A549 (cell line): Measurements from ENCODE around the gene GIMAP8. TPM values are rescaled to one million over a fixed set of nuclear protein-coding genes. Genes with fewer than 3 reads are reported as not detected.
A peak's percentile ranks its signal among the peaks of the same experiment; 100 is the strongest.
"Not testable (repeated sequence)": the region's sequence is repeated elsewhere in the genome, so short reads cannot be mapped to it uniquely, and the experiment has no call there.

Experiments
- ATAC-seq, 2 experiments: fragments of 200-7000 bp in 1 of 2; fragments of >200 bp in 1 of 2; cut with Nextera tagmentation in 1 of 2; cut with Tn5 transposase in 1 of 2; 3 replicates each; pipeline versions ENCODE4 v1.8.0 to v1.9.1; 2018 to 2020; ENCODE audit warnings: mild to moderate bottlenecking in 1 of 2, moderate library complexity in 1 of 2
- CTCF ChIA-PET: fragments of 300-600 bp; sonication (Branson Sonifier 250); formaldehyde crosslinking; extraction: SDS; loops from one replicate; lab custom pipeline; 2021; ENCODE audit warnings: antibody characterized with exemption, inconsistent platforms; lab: Yijun Ruan, JAX
- POLR2A ChIA-PET: fragments of 350-600 bp; formaldehyde crosslinking; extraction: SDS; loops from one replicate; lab custom pipeline; 2021; ENCODE audit warnings: antibody characterized with exemption, inconsistent platforms; lab: Yijun Ruan, JAX
- DNase-seq, 2 experiments: peaks; one replicate each; pipeline versions ENCODE4 v3.0.0 to v3.0.0-alpha.2; 2011 to 2016; ENCODE audit warnings: low read depth in 1 of 2, low spot score in 1 of 2
- FAIRE-seq: peaks from 2 replicates; lab custom pipeline; 2011; peaks lifted over from hg19 to GRCh38; lab: Jason Lieb, UNC
- H3K27ac ChIP-seq, 2 experiments: fragments of >200 bp; sonication (Bioruptor Twin); formaldehyde crosslinking; 3 replicates each; pipeline ENCODE4 v1.5.1; 2016 to 2017
- H3K4me1 ChIP-seq: fragments of >200 bp; sonication (Bioruptor Twin); formaldehyde crosslinking; 3 replicates; pipeline ENCODE4 v1.6.1; 2016
- H3K4me2 ChIP-seq: fragments of >200 bp; sonication (Bioruptor Twin); formaldehyde crosslinking; 3 replicates; pipeline ENCODE4 v1.6.1; 2016
- H3K4me3 ChIP-seq: fragments of >200 bp; sonication (Bioruptor Twin); formaldehyde crosslinking; 3 replicates; pipeline ENCODE4 v1.5.1; 2016
- H3K9me3 ChIP-seq: fragments of >200 bp; sonication (Bioruptor Twin); formaldehyde crosslinking; 3 replicates; pipeline ENCODE4 v1.6.1; 2016
- CHD2 ChIP-seq: fragments of 150-350 bp; IDR thresholded peaks from 2 replicates; pipeline ENCODE4 v1.6.1; 2014; ENCODE audit warnings: low read length; ENCODE audit not compliant: partially characterized antibody
- CHD4 ChIP-seq: fragments of 200-600 bp; sonication (generic); IDR thresholded peaks from 2 replicates; pipeline ENCODE4 v1.6.1; 2016; ENCODE audit warnings: antibody characterized with exemption, mild to moderate bottlenecking, borderline replicate concordance
- FOSL2 ChIP-seq, 2 experiments: fragments of 450-650 bp in 1 of 2; fragments of >200 bp in 1 of 2; sonication (Bioruptor Twin) in 1 of 2; formaldehyde crosslinking; IDR thresholded peaks; 2 replicates each; pipeline versions ENCODE4 v1.5.0 to v1.6.1; 2016 to 2020; ENCODE audit warnings: mild to moderate bottlenecking in 1 of 2, moderate library complexity in 1 of 2
- FOXS1 ChIP-seq: fragments of 250-450 bp; sonication (Bioruptor Pico); IDR thresholded peaks from 2 replicates; pipeline ENCODE4 v1.5.0; 2020; ENCODE audit warnings: mild to moderate bottlenecking, moderate library complexity
- HDAC2 ChIP-seq: fragments of 200-600 bp; sonication (generic); IDR thresholded peaks from 2 replicates; pipeline ENCODE4 v1.6.1; 2016
- HOXA7 ChIP-seq: fragments of 250-450 bp; sonication (Bioruptor Pico); IDR thresholded peaks from 2 replicates; pipeline ENCODE4 v1.5.0; 2020; ENCODE audit warnings: mild to moderate bottlenecking, moderate library complexity
- HOXB13 ChIP-seq: fragments of 250-450 bp; sonication (Bioruptor Pico); IDR thresholded peaks from 2 replicates; pipeline ENCODE4 v1.5.0; 2020; ENCODE audit warnings: low read depth, mild to moderate bottlenecking, moderate library complexity
- KDM5A ChIP-seq: fragments of 200-600 bp; sonication (generic); IDR thresholded peaks from 2 replicates; pipeline ENCODE4 v1.6.1; 2016; ENCODE audit warnings: antibody characterized with exemption, mild to moderate bottlenecking
- MAFK ChIP-seq: fragments of 450-650 bp; IDR thresholded peaks from 2 replicates; pipeline ENCODE4 v1.6.1; 2014; ENCODE audit not compliant: partially characterized antibody
- MYC ChIP-seq: IDR thresholded peaks from 2 replicates; pipeline ENCODE4 v1.6.1; 2012; ENCODE audit warnings: mild to moderate bottlenecking, inconsistent platforms, low read length, improper control_type of control experiment, borderline replicate concordance
- NFE2L2 ChIP-seq: fragments of 150-350 bp; conservative IDR thresholded peaks from 2 replicates; pipeline ENCODE4 v1.6.1; 2014; ENCODE audit warnings: low read length
- NR3C1 ChIP-seq: fragments of >200 bp; sonication (Bioruptor Twin); formaldehyde crosslinking; IDR thresholded peaks from 3 replicates; pipeline ENCODE4 v1.6.1; 2017
- POLR2AphosphoS2 ChIP-seq: conservative IDR thresholded peaks from 2 replicates; pipeline ENCODE4 v1.6.1; 2012; ENCODE audit warnings: low read length, improper control_type of control experiment, inconsistent platforms
- SMC3 ChIP-seq: fragments of >200 bp; sonication (Bioruptor Twin); formaldehyde crosslinking; IDR thresholded peaks from 3 replicates; pipeline ENCODE4 v1.6.1; 2018; ENCODE audit warnings: inconsistent platforms
- ZFP36 ChIP-seq: fragments of 450-650 bp; IDR thresholded peaks from 2 replicates; pipeline ENCODE4 v1.6.1; 2014; ENCODE audit warnings: borderline replicate concordance; ENCODE audit not compliant: partially characterized antibody
- ZNF302 ChIP-seq: fragments of 250-450 bp; sonication (Bioruptor Pico); IDR thresholded peaks from 2 replicates; pipeline ENCODE4 v1.9.0; 2021; ENCODE audit warnings: inconsistent platforms, mild to moderate bottlenecking, moderate library complexity
- WGBS: methylation state at CpG from one replicate; pipeline ENCODE4 v1.1.6; 2017; ENCODE audit errors: missing lambda C conversion rate; 5-methylcytosine and 5-hydroxymethylcytosine counted together
- polyA plus RNA-seq, 4 experiments: library from polyadenylated mRNA; depleted of rRNA in 3 of 4; stranded (reverse); fragments of >200 nt; fragmentation: RNase III in 1 of 4; extraction: RNeasy Plus Mini Kit Qiagen cat#74134 plus additional on column Dnase treatment in 1 of 4; gene quantifications; 2 replicates in 3 of 4; 3 replicates in 1 of 4; pipeline ENCODE4 v1.2.3, GENCODE V29; 2011 to 2017
- TF ChIP-seq, protein P1 (sequence below): fragments of 150-350 bp; IDR thresholded peaks from 2 replicates; pipeline ENCODE4 v1.6.1; 2014; ENCODE audit warnings: low read depth, mild to moderate bottlenecking, low read length
- TF ChIP-seq, protein P2 (sequence below): fragments of >200 bp; sonication (Bioruptor Twin); formaldehyde crosslinking; IDR thresholded peaks from 3 replicates; pipeline ENCODE4 v1.6.1; 2016
- TF ChIP-seq, protein P3 (sequence below): fragments of >200 bp; sonication (Bioruptor Twin); formaldehyde crosslinking; IDR thresholded peaks from 3 replicates; pipeline ENCODE4 v1.5.1; 2016
- TF ChIP-seq, protein P4 (sequence below): fragments of 250-450 bp; sonication (Bioruptor Pico); IDR thresholded peaks from 2 replicates; pipeline ENCODE4 v1.5.0; 2021; ENCODE audit warnings: mild to moderate bottlenecking, moderate library complexity, borderline replicate concordance

GIMAP8 gene
- polyA plus RNA-seq, 2 of the 4 experiments (the other 2 are of a cell fraction), result not detected

DNA sequence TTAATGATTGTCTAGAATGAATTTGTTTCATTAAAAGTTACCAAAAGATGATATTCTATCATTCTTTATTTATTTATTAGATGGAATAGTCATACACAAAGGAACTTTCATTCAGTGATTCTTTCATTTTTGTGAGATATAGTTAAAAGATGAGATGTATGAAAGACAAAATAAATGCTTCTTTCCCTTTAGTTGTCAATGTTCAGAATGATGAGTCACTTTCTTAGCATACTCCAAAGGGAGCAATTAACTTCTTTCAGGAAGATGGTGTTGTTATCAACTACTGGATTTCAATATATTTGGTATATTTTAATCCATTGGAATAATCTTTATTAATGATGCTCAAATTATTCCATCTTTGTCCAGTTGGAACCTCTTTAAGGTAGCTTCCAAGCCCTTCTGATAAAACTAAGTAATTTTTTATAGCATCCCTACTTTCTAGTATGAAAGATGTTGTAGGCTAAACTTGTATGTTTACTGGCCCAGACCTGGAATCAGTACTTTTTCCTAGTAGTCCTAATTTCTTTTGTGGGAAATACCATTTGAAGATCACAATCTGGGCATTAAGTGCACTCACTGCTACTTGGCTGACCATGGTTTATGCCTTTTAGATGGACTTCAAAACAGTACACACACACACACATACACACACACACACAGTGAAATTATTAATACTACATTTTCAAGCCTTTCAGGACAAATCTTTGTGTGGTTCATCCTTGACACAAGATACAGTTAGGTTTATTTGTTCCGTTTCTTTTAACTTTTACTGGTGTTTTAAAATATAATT lies 66.7 kb downstream of the GIMAP8 start:
- CTCF ChIA-PET, result no interaction called here
- ATAC-seq (no peak), DNase-seq (no peak), FAIRE-seq (no peak)
- no peak overlapping the region for H3K27ac ChIP-seq
- no peaks in the 10 kb centered on the region for H3K9me3 ChIP-seq
- WGBS, result 59% methylated on average over 1 of the region's 1 CpG
- TF ChIP-seq FOSL2 (IDR thresholded peaks at IDR 0.05) (no peak), FOSL2 (CRISPR knock-in tag; IDR thresholded peaks at IDR 0.05) (0 out of 2 replicates have a peak, but pooled peaks have one; percentile 25), HOXB13 (CRISPR knock-in tag) (no peak)
- H3K4me3 ChIP-seq, result no peak overlapping the region
- POLR2A ChIA-PET, result interaction anchor here (0.6 kb wide), 1 partner anchor 22 kb away, joined by 3 read pairs; no protein-coding TSS in a partner anchor
- no peak overlapping the region for H3K4me2 ChIP-seq
- H3K4me1 ChIP-seq, result no peaks in the 10 kb centered on the region

DNA sequence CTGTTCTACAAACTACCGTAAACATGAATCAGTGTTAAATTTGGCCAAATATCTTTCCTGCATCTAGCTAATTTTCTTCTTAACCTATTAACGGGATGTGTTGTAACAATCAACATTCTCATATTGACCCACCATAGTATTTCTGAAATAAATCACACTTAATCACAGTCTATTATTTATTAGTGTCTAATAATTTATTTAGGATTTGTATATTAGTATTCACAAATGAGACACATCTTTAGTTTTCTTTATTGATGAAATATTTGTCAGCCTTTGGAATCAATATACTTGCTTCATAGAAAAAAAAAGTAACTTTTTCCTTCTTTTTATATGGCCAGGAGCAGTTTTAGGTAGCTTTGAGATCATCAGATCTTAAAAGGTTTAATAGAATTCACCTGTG lies 68.9 kb downstream of the GIMAP8 start:
- no peaks in the 10 kb centered on the region for H3K4me1 ChIP-seq
- ChIA-PET CTCF (no interaction called here), POLR2A (no interaction called here)
- 72% methylated on average over 2 of the region's 2 CpGs for WGBS
- no peak overlapping the region for H3K4me3 ChIP-seq
- FAIRE-seq (no peak), DNase-seq (no peak), ATAC-seq (no peak)
- H3K9me3 ChIP-seq, result no peaks in the 10 kb centered on the region
- no peak for TF ChIP-seq POLR2AphosphoS2
- TF ChIP-seq NR3C1, result no peak
- no peak for TF ChIP-seq ZFP36
- no peak for TF ChIP-seq NFE2L2
- no peak for TF ChIP-seq FOXS1
- no peak overlapping the region for H3K27ac ChIP-seq
- H3K4me2 ChIP-seq, result no peak overlapping the region

DNA sequence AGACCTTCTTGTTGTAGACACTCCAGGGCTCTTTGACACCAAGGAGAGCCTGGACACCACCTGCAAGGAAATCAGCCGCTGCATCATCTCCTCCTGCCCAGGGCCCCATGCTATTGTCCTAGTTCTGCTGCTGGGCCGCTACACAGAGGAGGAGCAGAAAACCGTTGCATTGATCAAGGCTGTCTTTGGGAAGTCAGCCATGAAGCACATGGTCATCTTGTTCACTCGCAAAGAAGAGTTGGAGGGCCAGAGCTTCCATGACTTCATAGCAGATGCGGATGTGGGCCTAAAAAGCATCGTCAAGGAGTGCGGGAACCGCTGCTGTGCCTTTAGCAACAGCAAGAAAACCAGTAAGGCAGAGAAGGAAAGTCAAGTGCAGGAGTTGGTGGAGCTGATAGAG lies 69.7 kb downstream of the GIMAP8 start:
- TF ChIP-seq HOXA7 (CRISPR knock-in tag) (no peak), MAFK (no peak), SMC3 (no peak), KDM5A (no peak), CHD2 (no peak), CHD4 (no peak), MYC (no peak), ZNF302 (CRISPR knock-in tag) (no peak), POLR2AphosphoS2 (no peak), HDAC2 (no peak)
- TF ChIP-seq, protein P1, sequence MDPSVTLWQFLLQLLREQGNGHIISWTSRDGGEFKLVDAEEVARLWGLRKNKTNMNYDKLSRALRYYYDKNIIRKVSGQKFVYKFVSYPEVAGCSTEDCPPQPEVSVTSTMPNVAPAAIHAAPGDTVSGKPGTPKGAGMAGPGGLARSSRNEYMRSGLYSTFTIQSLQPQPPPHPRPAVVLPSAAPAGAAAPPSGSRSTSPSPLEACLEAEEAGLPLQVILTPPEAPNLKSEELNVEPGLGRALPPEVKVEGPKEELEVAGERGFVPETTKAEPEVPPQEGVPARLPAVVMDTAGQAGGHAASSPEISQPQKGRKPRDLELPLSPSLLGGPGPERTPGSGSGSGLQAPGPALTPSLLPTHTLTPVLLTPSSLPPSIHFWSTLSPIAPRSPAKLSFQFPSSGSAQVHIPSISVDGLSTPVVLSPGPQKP, result no peak
- TF ChIP-seq, protein P2, sequence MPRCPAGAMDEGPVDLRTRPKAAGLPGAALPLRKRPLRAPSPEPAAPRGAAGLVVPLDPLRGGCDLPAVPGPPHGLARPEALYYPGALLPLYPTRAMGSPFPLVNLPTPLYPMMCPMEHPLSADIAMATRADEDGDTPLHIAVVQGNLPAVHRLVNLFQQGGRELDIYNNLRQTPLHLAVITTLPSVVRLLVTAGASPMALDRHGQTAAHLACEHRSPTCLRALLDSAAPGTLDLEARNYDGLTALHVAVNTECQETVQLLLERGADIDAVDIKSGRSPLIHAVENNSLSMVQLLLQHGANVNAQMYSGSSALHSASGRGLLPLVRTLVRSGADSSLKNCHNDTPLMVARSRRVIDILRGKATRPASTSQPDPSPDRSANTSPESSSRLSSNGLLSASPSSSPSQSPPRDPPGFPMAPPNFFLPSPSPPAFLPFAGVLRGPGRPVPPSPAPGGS, result no peak
- TF ChIP-seq, protein P3, sequence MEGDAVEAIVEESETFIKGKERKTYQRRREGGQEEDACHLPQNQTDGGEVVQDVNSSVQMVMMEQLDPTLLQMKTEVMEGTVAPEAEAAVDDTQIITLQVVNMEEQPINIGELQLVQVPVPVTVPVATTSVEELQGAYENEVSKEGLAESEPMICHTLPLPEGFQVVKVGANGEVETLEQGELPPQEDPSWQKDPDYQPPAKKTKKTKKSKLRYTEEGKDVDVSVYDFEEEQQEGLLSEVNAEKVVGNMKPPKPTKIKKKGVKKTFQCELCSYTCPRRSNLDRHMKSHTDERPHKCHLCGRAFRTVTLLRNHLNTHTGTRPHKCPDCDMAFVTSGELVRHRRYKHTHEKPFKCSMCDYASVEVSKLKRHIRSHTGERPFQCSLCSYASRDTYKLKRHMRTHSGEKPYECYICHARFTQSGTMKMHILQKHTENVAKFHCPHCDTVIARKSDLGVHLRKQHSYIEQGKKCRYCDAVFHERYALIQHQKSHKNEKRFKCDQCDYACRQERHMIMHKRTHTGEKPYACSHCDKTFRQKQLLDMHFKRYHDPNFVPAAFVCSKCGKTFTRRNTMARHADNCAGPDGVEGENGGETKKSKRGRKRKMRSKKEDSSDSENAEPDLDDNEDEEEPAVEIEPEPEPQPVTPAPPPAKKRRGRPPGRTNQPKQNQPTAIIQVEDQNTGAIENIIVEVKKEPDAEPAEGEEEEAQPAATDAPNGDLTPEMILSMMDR, result no peak
- TF ChIP-seq, protein P4, sequence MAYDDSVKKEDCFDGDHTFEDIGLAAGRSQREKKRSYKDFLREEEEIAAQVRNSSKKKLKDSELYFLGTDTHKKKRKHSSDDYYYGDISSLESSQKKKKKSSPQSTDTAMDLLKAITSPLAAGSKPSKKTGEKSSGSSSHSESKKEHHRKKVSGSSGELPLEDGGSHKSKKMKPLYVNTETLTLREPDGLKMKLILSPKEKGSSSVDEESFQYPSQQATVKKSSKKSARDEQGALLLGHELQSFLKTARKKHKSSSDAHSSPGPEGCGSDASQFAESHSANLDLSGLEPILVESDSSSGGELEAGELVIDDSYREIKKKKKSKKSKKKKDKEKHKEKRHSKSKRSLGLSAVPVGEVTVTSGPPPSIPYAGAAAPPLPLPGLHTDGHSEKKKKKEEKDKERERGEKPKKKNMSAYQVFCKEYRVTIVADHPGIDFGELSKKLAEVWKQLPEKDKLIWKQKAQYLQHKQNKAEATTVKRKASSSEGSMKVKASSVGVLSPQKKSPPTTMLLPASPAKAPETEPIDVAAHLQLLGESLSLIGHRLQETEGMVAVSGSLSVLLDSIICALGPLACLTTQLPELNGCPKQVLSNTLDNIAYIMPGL (CRISPR knock-in tag), result no peak
- Histone ChIP-seq H3K9me3 (no peaks in the 10 kb centered on the region), H3K27ac (no peak overlapping the region), H3K4me3 (no peak overlapping the region), H3K4me1 (no peaks in the 10 kb centered on the region), H3K4me2 (no peak overlapping the region)
- ATAC-seq, result no peak
- POLR2A ChIA-PET, result no interaction called here
- CTCF ChIA-PET, result no interaction called here
- no peak for DNase-seq
- 19% methylated on average over 8 of the region's 8 CpGs for WGBS
- FAIRE-seq, result no peak

DNA sequence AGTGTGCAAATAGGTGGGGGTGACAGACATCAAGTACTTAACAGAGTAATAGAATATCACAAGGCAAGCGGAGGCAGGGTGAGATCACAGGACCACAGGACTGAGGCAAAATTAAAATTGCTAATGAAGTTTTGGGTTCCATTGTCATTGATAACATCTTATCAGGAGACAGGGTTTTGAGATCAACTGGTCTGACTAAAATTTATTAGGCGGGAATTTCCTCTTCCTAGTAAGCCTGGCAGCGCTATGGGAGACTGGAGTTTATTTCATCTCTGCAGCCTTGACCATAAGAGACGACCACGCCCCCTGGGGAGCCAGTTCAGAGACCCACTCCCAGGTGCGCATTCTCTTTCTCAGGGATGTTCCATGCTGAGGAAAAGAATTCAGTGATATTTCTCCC lies 72.5 kb downstream of the GIMAP8 start:
- H3K4me2 ChIP-seq, DNase-seq, ATAC-seq, H3K9me3 ChIP-seq, H3K4me3 ChIP-seq, FAIRE-seq, CTCF ChIA-PET, H3K4me1 ChIP-seq, POLR2A ChIA-PET, H3K27ac ChIP-seq: not testable (repeated sequence)
- 17% methylated on average over 6 of the region's 6 CpGs for WGBS
